GM12878 (cell line): ENCODE data around the gene POLK. TPM values are rescaled to one million over a fixed set of nuclear protein-coding genes. Genes with fewer than 3 reads are reported as not detected.

Experiments used
- ATAC-seq: fragments of 200-7000 bp; cut with Tn5 transposase; 3 replicates; pipeline ENCODE4 v1.9.1; 2020; ENCODE audit warnings: mild to moderate bottlenecking, moderate library complexity
- BruUV-seq: library from RNA; stranded (reverse); fragments of 400-500 nt; replicated peaks from 2 replicates; lab custom pipeline; 2021; lab: Mats Ljungman, UMichigan
- CTCF ChIA-PET: fragments of 300-600 bp; sonication (Branson Sonifier 250); formaldehyde crosslinking; extraction: SDS; loops from one replicate; lab custom pipeline; 2021; ENCODE audit warnings: inconsistent platforms; lab: Yijun Ruan, JAX
- POLR2A ChIA-PET: fragments of 350-600 bp; formaldehyde crosslinking; extraction: SDS; loops from one replicate; lab custom pipeline; 2021; ENCODE audit warnings: inconsistent platforms; lab: Charles Lee
- RAD21 ChIA-PET: fragments of 300-600 bp; sonication (Branson Sonifier 250); formaldehyde crosslinking; loops from one replicate; lab custom pipeline; 2023; ENCODE audit warnings: antibody characterized with exemption; ENCODE audit not compliant: unreplicated experiment; lab: Charles Lee
- SMC1A ChIA-PET: fragments of 300-600 bp; sonication (Branson Sonifier 250); formaldehyde crosslinking; loops from one replicate; lab custom pipeline; 2023; ENCODE audit not compliant: unreplicated experiment, uncharacterized antibody; lab: Charles Lee
- DNase-seq: peaks from one replicate; pipeline ENCODE4 v3.0.0-alpha.2; 2011; ENCODE audit warnings: low read depth, low spot score
- FAIRE-seq: peaks from 3 replicates; lab custom pipeline; 2011; peaks lifted over from hg19 to GRCh38; lab: Jason Lieb, UNC
- H2AFZ ChIP-seq: 2 replicates; pipeline ENCODE4 v1.6.0; 2011; ENCODE audit warnings: low read depth, low read length, control low read depth; ENCODE audit not compliant: control insufficient read depth
- H3K27ac ChIP-seq: 2 replicates; pipeline ENCODE4 v1.5.1; 2011; ENCODE audit warnings: control low read depth; ENCODE audit not compliant: control insufficient read depth, insufficient read depth
- H3K27me3 ChIP-seq, 2 experiments: replicated peaks in 1 of 2; 2 replicates each; pipeline versions ENCODE4 v1.6.0 to v1.6.1; 2011; ENCODE audit warnings: low read length in 1 of 2; ENCODE audit not compliant: control insufficient read depth in 2 of 2, insufficient read depth in 2 of 2
- H3K36me3 ChIP-seq, 2 experiments: 2 replicates each; pipeline ENCODE4 v1.5.1; 2011; ENCODE audit warnings: low read length in 1 of 2; ENCODE audit not compliant: control insufficient read depth in 2 of 2, insufficient read depth in 2 of 2
- H3K4me1 ChIP-seq: 2 replicates; pipeline ENCODE4 v1.6.1; 2011; ENCODE audit warnings: mild to moderate bottlenecking, low read length, moderate library complexity, mixed read lengths; ENCODE audit not compliant: control insufficient read depth, insufficient read depth
- H3K4me2 ChIP-seq: 2 replicates; pipeline ENCODE4 v1.6.0; 2011; ENCODE audit warnings: control low read depth; ENCODE audit not compliant: control insufficient read depth, insufficient read depth
- H3K4me3 ChIP-seq: fragments of 200-600 bp; sonication (generic); 2 replicates; pipeline ENCODE4 v1.5.1; 2016
- H3K79me2 ChIP-seq: 2 replicates; pipeline ENCODE4 v1.6.0; 2011; ENCODE audit warnings: low read length; ENCODE audit not compliant: control insufficient read depth, insufficient read depth
- H3K9ac ChIP-seq: 2 replicates; pipeline ENCODE4 v1.8.0; 2011; ENCODE audit warnings: low read length, control low read depth, mixed read lengths; ENCODE audit not compliant: control insufficient read depth, insufficient read depth
- H3K9me3 ChIP-seq: replicated peaks from 3 replicates; pipeline ENCODE4 v1.5.1; 2011; ENCODE audit warnings: mild to moderate bottlenecking, low read length; ENCODE audit not compliant: control insufficient read depth, insufficient read depth
- H4K20me1 ChIP-seq: 2 replicates; pipeline ENCODE4 v1.6.0; 2011; ENCODE audit not compliant: control insufficient read depth, insufficient read depth
- BMI1 ChIP-seq: fragments of 450-650 bp; IDR thresholded peaks from 2 replicates; pipeline ENCODE4 v1.6.1; 2016; ENCODE audit warnings: mild to moderate bottlenecking, moderate library complexity, borderline replicate concordance
- CHD4 ChIP-seq: fragments of 200-600 bp; sonication (generic); IDR thresholded peaks from 2 replicates; pipeline ENCODE4 v1.6.1; 2016; ENCODE audit warnings: mild to moderate bottlenecking
- DPF2 ChIP-seq: fragments of 450-650 bp; IDR thresholded peaks from 2 replicates; pipeline ENCODE4 v1.6.1; 2017; ENCODE audit warnings: mild to moderate bottlenecking
- GABPA ChIP-seq: IDR thresholded peaks from 2 replicates; pipeline ENCODE4 v1.6.1; 2014; ENCODE audit warnings: antibody characterized with exemption, low read depth, mild to moderate bottlenecking, inconsistent platforms
- GATAD2B ChIP-seq: fragments of 450-650 bp; conservative IDR thresholded peaks from 2 replicates; pipeline ENCODE4 v1.6.1; 2017; ENCODE audit warnings: low read depth, mild to moderate bottlenecking, moderate library complexity
- HCFC1 ChIP-seq: fragments of 150-350 bp; IDR thresholded peaks from 2 replicates; pipeline ENCODE4 v1.6.1; 2014; ENCODE audit warnings: low read length
- KDM1A ChIP-seq: fragments of 200-600 bp; sonication (generic); IDR thresholded peaks from 2 replicates; pipeline ENCODE4 v1.6.1; 2016; ENCODE audit warnings: borderline replicate concordance
- KLF5 ChIP-seq: fragments of 450-650 bp; IDR thresholded peaks from 2 replicates; pipeline ENCODE4 v1.6.1; 2014; ENCODE audit warnings: mild to moderate bottlenecking; ENCODE audit not compliant: partially characterized antibody
- LARP7 ChIP-seq: fragments of 450-650 bp; IDR thresholded peaks from 2 replicates; pipeline ENCODE4 v1.6.1; 2017; ENCODE audit warnings: mild to moderate bottlenecking
- MXI1 ChIP-seq: fragments of 150-350 bp; IDR thresholded peaks from 2 replicates; pipeline ENCODE4 v1.6.1; 2011; ENCODE audit warnings: low read depth, mild to moderate bottlenecking, inconsistent platforms, low read length, improper control_type of control experiment
- NRF1 ChIP-seq: conservative IDR thresholded peaks from 2 replicates; pipeline ENCODE4 v1.6.1; 2011; ENCODE audit warnings: mild to moderate bottlenecking, low read depth, low read length, improper control_type of control experiment
- RAD21 ChIP-seq: IDR thresholded peaks from 2 replicates; pipeline ENCODE4 v1.6.1; 2011; ENCODE audit warnings: mild to moderate bottlenecking, low read depth, low read length, moderate library complexity; ENCODE audit not compliant: insufficient read depth
- RCOR1 ChIP-seq: conservative IDR thresholded peaks from 2 replicates; pipeline ENCODE4 v1.6.1; 2012; ENCODE audit warnings: low read depth, low read length, improper control_type of control experiment
- SUZ12 ChIP-seq: fragments of 200-600 bp; sonication (generic); IDR thresholded peaks from one replicate; pipeline ENCODE4 v1.6.1; 2018; ENCODE audit warnings: antibody characterized with exemption, mild to moderate bottlenecking; ENCODE audit not compliant: unreplicated experiment
- ZBED1 ChIP-seq: IDR thresholded peaks from 2 replicates; pipeline ENCODE4 v1.6.1; 2016; ENCODE audit warnings: borderline replicate concordance
- WGBS: methylation state at CpG from one replicate; pipeline ENCODE4 v1.1.6; 2016; ENCODE audit warnings: low lambda C conversion rate; ENCODE audit not compliant: insufficient replicate concordance, insufficient coverage; ENCODE audit errors: missing lambda C conversion rate; 5-methylcytosine and 5-hydroxymethylcytosine counted together
- in situ Hi-C: fragments of 300-500 bp; cut with MboI; formaldehyde crosslinking; loops from 9 replicates; pipeline ENCODE4 v1.14.3; 2018; ENCODE audit warnings: mixed read lengths
- intact Hi-C: fragments of 100-400 bp; cut with micrococcal nuclease; formaldehyde crosslinking; loops from one replicate; pipeline ENCODE4 v1.14.2; 2022; ENCODE audit not compliant: unreplicated experiment
- polyA plus RNA-seq, 11 experiments: library from polyadenylated mRNA; depleted of rRNA in 4 of 11; unstranded in 6 of 11; stranded (reverse) in 5 of 11; fragments of >200 nt; fragmentation: Nextera tagmentation in 4 of 11; fragmentation: Illumina TruSeq in 1 of 11; extraction: Ambion mirVana in 4 of 11; extraction: Trizol in 1 of 11; gene quantifications; 1 replicate in 1 of 11; 2 replicates in 10 of 11; pipeline versions ENCODE4 v1.2.1 to v1.2.3, GENCODE V29; 2011 to 2016; ENCODE audit warnings: inconsistent platforms in 2 of 11, missing spikeins in 2 of 11, low read depth in 1 of 11
- total RNA-seq, 4 experiments: library from RNA; depleted of rRNA in 3 of 4; stranded (reverse); fragments of >200 nt in 3 of 4; fragmentation: Illumina TruSeq in 1 of 4; extraction: Trizol in 1 of 4; gene quantifications; 2 replicates each; pipeline versions ENCODE4 v1.2.1 to v1.2.3, GENCODE V29; 2013 to 2021
- TF ChIP-seq, protein P1 (sequence below): fragments of 450-650 bp; conservative IDR thresholded peaks from 2 replicates; pipeline ENCODE4 v1.6.1; 2017; ENCODE audit warnings: mild to moderate bottlenecking, moderate library complexity
- TF ChIP-seq, protein P2 (sequence below): IDR thresholded peaks from 2 replicates; pipeline ENCODE4 v1.6.1; 2012; ENCODE audit warnings: improper control_type of control experiment, low read depth, low read length; ENCODE audit not compliant: insufficient replicate concordance
- TF ChIP-seq, protein P3 (sequence below): IDR thresholded peaks from 2 replicates; pipeline ENCODE4 v1.6.1; 2011; ENCODE audit warnings: borderline replicate concordance, low read depth, mild to moderate bottlenecking, moderate library complexity, mixed read lengths, low read length; ENCODE audit not compliant: insufficient read depth; ENCODE audit errors: extremely low read length

Gene POLK
- total and polyA plus RNA-seq, 10 of the 15 experiments (the other 5 are each of a cell fraction or from before 2014, with no cell fraction given): 10.4 to 47.6 (median 29.0) TPM

DNA sequence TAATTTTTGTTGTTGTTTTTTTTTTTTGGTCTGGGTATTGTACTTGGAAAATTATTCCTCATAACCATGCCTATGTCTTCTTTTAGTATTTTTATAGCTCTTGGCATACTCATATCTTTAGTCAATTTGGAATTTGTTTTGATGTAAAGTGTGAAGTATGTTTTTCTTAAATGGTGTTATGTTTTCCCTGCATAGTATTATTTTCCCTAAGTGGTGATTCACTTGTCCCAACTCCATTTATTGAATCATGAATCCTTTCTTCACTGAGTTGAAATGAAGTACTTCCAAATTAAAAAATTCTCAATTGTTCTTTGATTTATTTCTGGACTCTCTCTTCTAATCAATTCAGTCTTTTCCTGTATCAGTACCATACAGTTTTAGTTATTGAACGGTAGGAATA lies 46.5 kb downstream of the POLK start:
- H3K27me3 ChIP-seq: no peaks in the 10 kb centered on the region
- intact Hi-C loops (loop anchor here (10.0 kb wide), 1 partner anchor 1213 kb away; no protein-coding TSS in a partner anchor), in situ Hi-C loops (no loop called here)
- no peaks in the 10 kb centered on the region; the same call in none of the 2 replicates for H3K79me2 ChIP-seq
- H3K36me3 ChIP-seq: peaks cover 2 to 15% of the 10 kb centered on the region in 2 experiments; a peak in 3 of 4 replicates
- ATAC-seq (no peak), DNase-seq (no peak), FAIRE-seq (no peak)
- ChIA-PET CTCF (no interaction called here), RAD21 (interaction anchor here (1.4 kb wide), 1 partner anchor 10 kb away, joined by 5 read pairs; no protein-coding TSS in a partner anchor), SMC1A (interaction anchor here (1.2 kb wide), 2 partner anchors 11 to 17 kb away, joined by 3 read pairs; no protein-coding TSS in a partner anchor), POLR2A (interaction anchor here (0.6 kb wide), 1 partner anchor 27 kb away, joined by 4 read pairs; no protein-coding TSS in a partner anchor)
- no peak overlapping the region for H3K4me3 ChIP-seq
- no peaks in the 10 kb centered on the region for H4K20me1 ChIP-seq
- WGBS: 100% methylated on average over 1 of the region's 1 CpG
- H3K4me1 ChIP-seq: no peaks in the 10 kb centered on the region
- BruUV-seq: no TSS peak
- H3K4me2 ChIP-seq: no peak overlapping the region
- no peak overlapping the region for H3K27ac ChIP-seq
- no peak overlapping the region for H3K9ac ChIP-seq
- peaks cover 2% of the 10 kb centered on the region; the same call in 2 of the 3 replicates for H3K9me3 ChIP-seq
- no peak overlapping the region for H2AFZ ChIP-seq
- TF ChIP-seq BMI1: no peak
- TF ChIP-seq SUZ12: no peak
- TF ChIP-seq, protein P1, sequence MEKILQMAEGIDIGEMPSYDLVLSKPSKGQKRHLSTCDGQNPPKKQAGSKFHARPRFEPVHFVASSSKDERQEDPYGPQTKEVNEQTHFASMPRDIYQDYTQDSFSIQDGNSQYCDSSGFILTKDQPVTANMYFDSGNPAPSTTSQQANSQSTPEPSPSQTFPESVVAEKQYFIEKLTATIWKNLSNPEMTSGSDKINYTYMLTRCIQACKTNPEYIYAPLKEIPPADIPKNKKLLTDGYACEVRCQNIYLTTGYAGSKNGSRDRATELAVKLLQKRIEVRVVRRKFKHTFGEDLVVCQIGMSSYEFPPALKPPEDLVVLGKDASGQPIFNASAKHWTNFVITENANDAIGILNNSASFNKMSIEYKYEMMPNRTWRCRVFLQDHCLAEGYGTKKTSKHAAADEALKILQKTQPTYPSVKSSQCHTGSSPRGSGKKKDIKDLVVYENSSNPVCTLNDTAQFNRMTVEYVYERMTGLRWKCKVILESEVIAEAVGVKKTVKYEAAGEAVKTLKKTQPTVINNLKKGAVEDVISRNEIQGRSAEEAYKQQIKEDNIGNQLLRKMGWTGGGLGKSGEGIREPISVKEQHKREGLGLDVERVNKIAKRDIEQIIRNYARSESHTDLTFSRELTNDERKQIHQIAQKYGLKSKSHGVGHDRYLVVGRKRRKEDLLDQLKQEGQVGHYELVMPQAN: no peak
- TF ChIP-seq RAD21: no peak
- TF ChIP-seq HCFC1: no peak
- TF ChIP-seq, protein P2, sequence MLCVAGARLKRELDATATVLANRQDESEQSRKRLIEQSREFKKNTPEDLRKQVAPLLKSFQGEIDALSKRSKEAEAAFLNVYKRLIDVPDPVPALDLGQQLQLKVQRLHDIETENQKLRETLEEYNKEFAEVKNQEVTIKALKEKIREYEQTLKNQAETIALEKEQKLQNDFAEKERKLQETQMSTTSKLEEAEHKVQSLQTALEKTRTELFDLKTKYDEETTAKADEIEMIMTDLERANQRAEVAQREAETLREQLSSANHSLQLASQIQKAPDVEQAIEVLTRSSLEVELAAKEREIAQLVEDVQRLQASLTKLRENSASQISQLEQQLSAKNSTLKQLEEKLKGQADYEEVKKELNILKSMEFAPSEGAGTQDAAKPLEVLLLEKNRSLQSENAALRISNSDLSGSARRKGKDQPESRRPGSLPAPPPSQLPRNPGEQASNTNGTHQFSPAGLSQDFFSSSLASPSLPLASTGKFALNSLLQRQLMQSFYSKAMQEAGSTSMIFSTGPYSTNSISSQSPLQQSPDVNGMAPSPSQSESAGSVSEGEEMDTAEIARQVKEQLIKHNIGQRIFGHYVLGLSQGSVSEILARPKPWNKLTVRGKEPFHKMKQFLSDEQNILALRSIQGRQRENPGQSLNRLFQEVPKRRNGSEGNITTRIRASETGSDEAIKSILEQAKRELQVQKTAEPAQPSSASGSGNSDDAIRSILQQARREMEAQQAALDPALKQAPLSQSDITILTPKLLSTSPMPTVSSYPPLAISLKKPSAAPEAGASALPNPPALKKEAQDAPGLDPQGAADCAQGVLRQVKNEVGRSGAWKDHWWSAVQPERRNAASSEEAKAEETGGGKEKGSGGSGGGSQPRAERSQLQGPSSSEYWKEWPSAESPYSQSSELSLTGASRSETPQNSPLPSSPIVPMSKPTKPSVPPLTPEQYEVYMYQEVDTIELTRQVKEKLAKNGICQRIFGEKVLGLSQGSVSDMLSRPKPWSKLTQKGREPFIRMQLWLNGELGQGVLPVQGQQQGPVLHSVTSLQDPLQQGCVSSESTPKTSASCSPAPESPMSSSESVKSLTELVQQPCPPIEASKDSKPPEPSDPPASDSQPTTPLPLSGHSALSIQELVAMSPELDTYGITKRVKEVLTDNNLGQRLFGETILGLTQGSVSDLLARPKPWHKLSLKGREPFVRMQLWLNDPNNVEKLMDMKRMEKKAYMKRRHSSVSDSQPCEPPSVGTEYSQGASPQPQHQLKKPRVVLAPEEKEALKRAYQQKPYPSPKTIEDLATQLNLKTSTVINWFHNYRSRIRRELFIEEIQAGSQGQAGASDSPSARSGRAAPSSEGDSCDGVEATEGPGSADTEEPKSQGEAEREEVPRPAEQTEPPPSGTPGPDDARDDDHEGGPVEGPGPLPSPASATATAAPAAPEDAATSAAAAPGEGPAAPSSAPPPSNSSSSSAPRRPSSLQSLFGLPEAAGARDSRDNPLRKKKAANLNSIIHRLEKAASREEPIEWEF: no peak
- no peak for TF ChIP-seq KLF5
- TF ChIP-seq RCOR1: no peak
- TF ChIP-seq, protein P3, sequence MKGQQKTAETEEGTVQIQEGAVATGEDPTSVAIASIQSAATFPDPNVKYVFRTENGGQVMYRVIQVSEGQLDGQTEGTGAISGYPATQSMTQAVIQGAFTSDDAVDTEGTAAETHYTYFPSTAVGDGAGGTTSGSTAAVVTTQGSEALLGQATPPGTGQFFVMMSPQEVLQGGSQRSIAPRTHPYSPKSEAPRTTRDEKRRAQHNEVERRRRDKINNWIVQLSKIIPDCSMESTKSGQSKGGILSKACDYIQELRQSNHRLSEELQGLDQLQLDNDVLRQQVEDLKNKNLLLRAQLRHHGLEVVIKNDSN: no peak
- no peak for TF ChIP-seq GABPA
- no peak for TF ChIP-seq GATAD2B
- TF ChIP-seq CHD4: no peak
- TF ChIP-seq DPF2: no peak
- TF ChIP-seq NRF1: no peak
- TF ChIP-seq ZBED1: no peak
- TF ChIP-seq LARP7: no peak
- no peak for TF ChIP-seq MXI1
- no peak for TF ChIP-seq KDM1A
